Measurements from ENCODE around the gene SYTL5.

Gene SYTL5

DNA sequence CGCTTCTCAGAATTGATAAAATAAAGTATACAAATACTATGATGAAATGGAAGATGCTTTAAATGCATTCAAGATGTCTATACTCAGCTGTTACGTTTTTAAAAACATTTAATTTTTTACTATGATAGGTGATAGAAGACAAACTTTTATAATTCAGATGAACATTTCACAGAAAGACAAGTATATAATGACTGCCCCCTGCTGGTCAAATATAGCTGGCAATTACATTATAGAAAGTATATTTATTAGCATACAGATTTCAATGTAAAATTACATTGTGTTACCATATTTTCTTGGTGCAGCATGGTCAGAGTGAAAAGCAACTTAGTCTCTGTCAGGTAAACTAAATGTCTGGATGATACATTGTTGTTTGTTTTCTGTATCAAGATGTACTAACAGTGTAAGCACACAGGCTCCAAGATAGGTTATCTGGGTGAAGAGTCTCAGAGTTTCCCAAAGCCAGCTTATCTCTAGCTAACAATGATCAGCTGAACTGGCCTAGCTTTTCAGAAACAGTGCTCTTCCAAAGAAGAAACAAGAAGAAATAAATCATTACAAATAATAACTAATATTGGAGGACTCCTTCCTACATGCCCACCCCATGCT is 160.2 kb downstream of the SYTL5 start:
- CTCF ChIA-PET: interaction anchor here (1.0 to 2.4 kb wide), 9 partner anchors 8 to 250 kb away, joined by 3 to 14 read pairs (median 4); partner anchors contain the start of gene RPGR
- H3K36me3 Mint-ChIP-seq: no peaks in the 10 kb centered on the region
- no peak overlapping the region for H3K4me3 Mint-ChIP-seq
- H3K27me3 Mint-ChIP-seq: no peaks in the 10 kb centered on the region
- H3K27ac Mint-ChIP-seq: no peak overlapping the region
- no peaks in the 10 kb centered on the region for H3K4me1 Mint-ChIP-seq
- H3K9me3 Mint-ChIP-seq: no peaks in the 10 kb centered on the region
- DNase-seq: no peak

- Mint-ChIP-seq H3K36me3 (no peaks in the 10 kb centered on the region), H3K27ac (no peak overlapping the region), H3K4me3 (no peak overlapping the region), H3K9me3 (no peaks in the 10 kb centered on the region), H3K27me3 (no peaks in the 10 kb centered on the region), H3K4me1 (no peaks in the 10 kb centered on the region)
- CTCF ChIA-PET: interaction anchor here (1.0 kb wide), 1 partner anchor 157 kb away, joined by 4 read pairs; the partner anchor contains the start of gene RPGR
- no peak for DNase-seq
Measured at GRCh38 chrX:38170556-38170955, 164.2 kb downstream of the SYTL5 start.

DNA sequence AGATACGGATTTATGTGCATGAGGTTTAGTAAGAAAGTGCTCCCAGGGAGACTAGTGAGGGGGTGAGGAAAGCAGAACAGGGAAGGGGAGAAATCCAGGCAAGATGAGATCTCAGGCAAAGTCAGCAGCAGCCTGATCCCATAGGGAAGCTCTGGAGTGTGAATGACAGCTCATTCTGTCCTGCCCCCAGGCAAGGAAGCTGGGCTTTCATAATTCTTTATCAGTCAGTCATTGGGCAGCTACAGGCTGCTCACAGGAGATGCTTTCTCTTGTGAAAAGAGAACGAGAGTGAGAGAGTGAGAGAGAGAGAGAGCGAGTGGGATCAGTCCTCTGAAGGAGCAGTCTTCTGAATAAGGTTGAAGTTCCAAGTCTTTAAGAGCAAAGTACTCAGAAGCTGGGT is 166.2 kb downstream of the SYTL5 start:
- H3K36me3 Mint-ChIP-seq: no peaks in the 10 kb centered on the region
- H3K4me3 Mint-ChIP-seq: no peak overlapping the region
- no peaks in the 10 kb centered on the region for H3K4me1 Mint-ChIP-seq
- H3K27ac Mint-ChIP-seq: no peak overlapping the region
- no peaks in the 10 kb centered on the region for H3K27me3 Mint-ChIP-seq
- DNase-seq: no peak
- no peaks in the 10 kb centered on the region for H3K9me3 Mint-ChIP-seq
- CTCF ChIA-PET: no interaction called here

GRCh38 chrX:38175139-38175538 is 168.8 kb downstream of the SYTL5 start:
- Mint-ChIP-seq H3K27me3 (no peaks in the 10 kb centered on the region), H3K27ac (no peak overlapping the region), H3K4me3 (no peak overlapping the region), H3K9me3 (no peaks in the 10 kb centered on the region), H3K4me1 (no peaks in the 10 kb centered on the region), H3K36me3 (no peaks in the 10 kb centered on the region)
- DNase-seq: no peak
- CTCF ChIA-PET: interaction anchor here (1.3 to 1.5 kb wide), 2 partner anchors 9 to 249 kb away, joined by 4 to 7 read pairs; no protein-coding TSS in a partner anchor

GRCh38 chrX:38178396-38178795 is 172.0 kb downstream of the SYTL5 start:
- Mint-ChIP-seq H3K9me3 (no peaks in the 10 kb centered on the region), H3K27me3 (no peaks in the 10 kb centered on the region), H3K4me1 (no peaks in the 10 kb centered on the region), H3K27ac (no peak overlapping the region), H3K4me3 (no peak overlapping the region), H3K36me3 (no peaks in the 10 kb centered on the region)
- DNase-seq: no peak
- CTCF ChIA-PET: interaction anchor here (1.0 kb wide), 1 partner anchor 12 kb away, joined by 3 read pairs; no protein-coding TSS in a partner anchor

Measured in activated naive CD4-positive, alpha-beta T cell treated with anti-CD3 and anti-CD28 coated beads, Interleukin-2, amount 10 ng/mL, durations not matched to agents 7 days and 5 days (primary cell).